ENCODE measurements around the gene KCNT1. TPM values are rescaled to one million over a fixed set of nuclear protein-coding genes. Genes with fewer than 3 reads are reported as not detected.
A peak's percentile ranks its signal among the peaks of the same experiment; 100 is the strongest.

Gene KCNT1
- total RNA-seq, 1 experiment from 2014 or later, result 0.09 TPM

- no peak for TF ChIP-seq CTCF (IDR thresholded peaks at IDR 0.05; ENCODE audit: insufficient read depth in 1 of 2, low read depth in 1 of 2, low read length in 1 of 2, severe bottlenecking in 1 of 2, unreplicated experiment in 1 of 2)
- peak in 1 of 2 experiments; percentile 42 for DNase-seq
Measured at GRCh38 chr9:135804581-135805421, 102.8 kb downstream of the KCNT1 start.

GRCh38 chr9:135805422-135806022, 103.5 kb downstream of the KCNT1 start:
- Histone ChIP-seq H3K36me3 (ENCODE audit: control insufficient read depth, insufficient read depth, low read length) (no peaks in the 10 kb centered on the region), H3K4me1 (peaks cover 5% of the 10 kb centered on the region; the same call in 1 of the 2 replicates), H3K4me3 (ENCODE audit: low read depth, low read length) (no peak overlapping the region), H3K27me3 (replicated peaks; ENCODE audit: control insufficient read depth, insufficient read depth, low read length) (no peaks in the 10 kb centered on the region), H3K9me3 (no peaks in the 10 kb centered on the region)
- POLR2A ChIA-PET, result no interaction called here
- DNase-seq, result peak in 1 of 2 experiments; percentile 26
- Mint-ChIP-seq H3K4me1 (ENCODE audit: low read depth, unreplicated experiment) (peaks cover 7% of the 10 kb centered on the region), H3K27ac (ENCODE audit: unreplicated experiment) (no peak overlapping the region), H3K36me3 (ENCODE audit: insufficient read depth, unreplicated experiment) (peaks cover 24% of the 10 kb centered on the region), H3K4me3 (ENCODE audit: unreplicated experiment) (no peak overlapping the region), H3K27me3 (ENCODE audit: insufficient read depth, unreplicated experiment) (no peaks in the 10 kb centered on the region), H3K9me3 (ENCODE audit: unreplicated experiment) (no peaks in the 10 kb centered on the region)
- TF ChIP-seq CTCF (IDR thresholded peaks at IDR 0.05; ENCODE audit: insufficient read depth in 1 of 2, low read depth in 1 of 2, low read length in 1 of 2, severe bottlenecking in 1 of 2, unreplicated experiment in 1 of 2), result no peak
- CTCF ChIA-PET, result no interaction called here
- BruUV-seq (replicated peaks), result no TSS peak
- intact Hi-C loops (cut with micrococcal nuclease; ENCODE audit: unreplicated experiment), result no loop called here

More at GRCh38 chr9:135804581-135805421, 102.8 kb downstream of the KCNT1 start:
- Histone ChIP-seq H3K9me3 (no peaks in the 10 kb centered on the region), H3K4me3 (ENCODE audit: low read depth, low read length) (no peak overlapping the region), H3K27me3 (replicated peaks; ENCODE audit: control insufficient read depth, insufficient read depth, low read length) (no peaks in the 10 kb centered on the region), H3K4me1 (peaks cover 5% of the 10 kb centered on the region; the same call in 1 of the 2 replicates), H3K36me3 (ENCODE audit: control insufficient read depth, insufficient read depth, low read length) (no peaks in the 10 kb centered on the region)
- no peaks in the 10 kb centered on the region for H3K9me3 Mint-ChIP-seq (ENCODE audit: unreplicated experiment)
- CTCF ChIA-PET, result interaction anchor here (0.6 kb wide), 1 partner anchor 1393 kb away, joined by 3 read pairs; no protein-coding TSS in a partner anchor
- POLR2A ChIA-PET, result no interaction called here
- H3K36me3 Mint-ChIP-seq (ENCODE audit: insufficient read depth, unreplicated experiment), result peaks cover 17% of the 10 kb centered on the region
- BruUV-seq (replicated peaks), result no TSS peak
- H3K27ac Mint-ChIP-seq (ENCODE audit: unreplicated experiment), result no peak overlapping the region
- H3K27me3 Mint-ChIP-seq (ENCODE audit: insufficient read depth, unreplicated experiment), result no peaks in the 10 kb centered on the region
- peaks cover 7% of the 10 kb centered on the region for H3K4me1 Mint-ChIP-seq (ENCODE audit: low read depth, unreplicated experiment)
- intact Hi-C loops (cut with micrococcal nuclease; ENCODE audit: unreplicated experiment), result no loop called here
- no peak overlapping the region for H3K4me3 Mint-ChIP-seq (ENCODE audit: unreplicated experiment)

- Histone ChIP-seq H3K4me3 (ENCODE audit: low read depth, low read length) (no peak overlapping the region), H3K27me3 (replicated peaks; ENCODE audit: control insufficient read depth, insufficient read depth, low read length) (no peaks in the 10 kb centered on the region), H3K36me3 (ENCODE audit: control insufficient read depth, insufficient read depth, low read length) (peaks cover 1% of the 10 kb centered on the region), H3K4me1 (peaks cover 5% of the 10 kb centered on the region; the same call in 1 of the 2 replicates), H3K9me3 (no peaks in the 10 kb centered on the region)
- H3K9me3 Mint-ChIP-seq (ENCODE audit: unreplicated experiment), result no peaks in the 10 kb centered on the region
- intact Hi-C loops (cut with micrococcal nuclease; ENCODE audit: unreplicated experiment), result no loop called here
- H3K27me3 Mint-ChIP-seq (ENCODE audit: insufficient read depth, unreplicated experiment), result no peaks in the 10 kb centered on the region
- BruUV-seq (replicated peaks), result no TSS peak
- peaks cover 45% of the 10 kb centered on the region for H3K36me3 Mint-ChIP-seq (ENCODE audit: insufficient read depth, unreplicated experiment)
- H3K4me1 Mint-ChIP-seq (ENCODE audit: low read depth, unreplicated experiment), result peaks cover 7% of the 10 kb centered on the region
- H3K27ac Mint-ChIP-seq (ENCODE audit: unreplicated experiment), result no peak overlapping the region
- H3K4me3 Mint-ChIP-seq (ENCODE audit: unreplicated experiment), result no peak overlapping the region
- no peak for DNase-seq
- no peak for TF ChIP-seq CTCF (IDR thresholded peaks at IDR 0.05; ENCODE audit: insufficient read depth in 1 of 2, low read depth in 1 of 2, low read length in 1 of 2, severe bottlenecking in 1 of 2, unreplicated experiment in 1 of 2)
- POLR2A ChIA-PET, result no interaction called here
- CTCF ChIA-PET, result no interaction called here
Measured at GRCh38 chr9:135809166-135809565, 107.2 kb downstream of the KCNT1 start.
